EL (cell line): Measurements from ENCODE around the gene VWF.

Experiments
- DNase-seq: peaks from one replicate; pipeline ENCODE4 v3.0.0-alpha.2; 2016

Gene VWF

DNA sequence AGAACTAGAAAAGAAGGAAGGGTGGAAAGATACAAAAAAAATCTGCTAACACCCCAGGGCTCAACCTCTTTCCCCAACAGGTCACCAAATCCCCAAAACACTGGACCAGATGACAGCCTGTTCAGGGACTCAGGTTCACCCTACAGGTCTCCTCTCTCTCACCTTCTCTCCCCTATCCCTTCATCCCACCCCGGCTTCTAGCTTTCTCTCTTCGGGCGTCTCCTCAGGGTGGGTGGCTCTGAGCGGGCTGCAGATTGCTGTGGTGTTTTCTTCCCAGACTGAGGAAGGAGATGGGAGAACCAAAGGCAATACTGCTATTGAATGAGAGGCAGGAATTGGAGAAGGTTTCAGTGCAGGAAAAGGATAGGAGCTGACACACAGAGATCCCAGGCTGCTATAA lies 218.7 kb downstream of the VWF start:
- DNase-seq: no peak

GRCh38 chr12:5904969-5905368 lies 219.5 kb downstream of the VWF start:
- DNase-seq: no peak

- DNase-seq: no peak
These were observed 220.0 kb downstream of the VWF start for GRCh38 chr12:5904441-5904840.

DNA sequence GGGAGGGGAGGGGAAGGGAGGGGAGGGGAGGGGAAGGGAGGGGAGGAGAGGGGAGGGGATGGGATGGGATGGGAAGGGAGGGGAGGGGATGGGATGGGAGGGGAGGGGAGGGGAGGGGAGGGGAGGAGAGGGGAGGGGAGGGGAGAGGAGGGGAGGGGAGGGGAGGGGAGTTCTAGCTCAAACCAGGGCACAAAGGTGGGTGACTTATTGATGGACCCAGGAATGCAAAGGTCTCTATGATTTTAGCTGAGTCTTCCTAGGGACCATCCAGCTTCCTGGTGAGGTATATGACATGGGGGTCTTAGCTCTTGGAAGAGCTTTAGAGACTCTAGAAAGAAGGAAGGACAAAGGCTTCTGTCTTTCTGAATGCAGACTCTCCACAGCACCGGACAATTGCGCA lies 221.7 kb downstream of the VWF start:
- DNase-seq: no peak

- no peak for DNase-seq
These were observed 223.1 kb downstream of the VWF start for GRCh38 chr12:5901416-5901815.

DNA sequence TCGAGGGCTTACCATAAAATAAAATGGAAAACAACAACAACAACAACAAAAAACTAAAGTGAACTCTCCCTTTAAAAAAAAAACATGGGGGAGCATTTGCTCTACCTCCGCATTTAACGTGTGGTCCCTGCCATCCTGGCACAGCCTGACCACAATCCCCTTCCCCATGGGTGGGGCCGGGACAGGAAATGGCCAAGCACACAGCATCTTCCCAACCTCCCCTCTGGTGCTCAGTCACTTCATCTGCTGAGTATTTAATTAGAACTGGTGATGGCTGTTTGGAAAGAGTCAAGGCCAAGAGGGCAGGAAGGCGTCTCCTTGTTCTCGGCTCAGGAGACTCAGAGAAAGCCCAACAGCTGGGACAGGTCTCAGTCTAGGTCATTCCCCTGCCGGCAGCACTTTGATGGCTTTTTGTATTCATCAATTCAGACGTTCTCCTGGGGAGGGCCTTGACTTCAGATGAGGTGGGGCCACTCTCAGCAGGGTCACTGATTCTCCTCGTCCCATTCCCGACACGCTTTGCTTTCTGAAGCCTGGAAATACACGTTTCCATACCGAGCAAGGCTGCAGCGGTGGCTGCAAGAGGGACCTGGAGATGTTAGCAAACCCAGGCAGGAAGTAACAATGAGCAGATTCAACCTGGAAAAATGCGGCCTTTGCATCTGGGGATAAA lies 223.8 kb downstream of the VWF start:
- no peak for DNase-seq

- DNase-seq: no peak
These were observed 224.4 kb downstream of the VWF start for GRCh38 chr12:5900076-5900475.

- DNase-seq: no peak
These were observed 224.8 kb downstream of the VWF start for GRCh38 chr12:5899675-5900074.

GRCh38 chr12:5898874-5899273 lies 225.6 kb downstream of the VWF start:
- DNase-seq: no peak
